MG63 (cell line): ENCODE results near the gene FAM187B. TPM values are rescaled to one million over a fixed set of nuclear protein-coding genes. Genes with fewer than 3 reads are reported as not detected.
"Not testable (repeated sequence)": the region's sequence is repeated elsewhere in the genome, so short reads cannot be mapped to it uniquely, and the experiment has no call there.

Source experiments
- DNase-seq: peaks from one replicate; pipeline ENCODE4 v3.0.0-alpha.2; 2020
- H3K27me3 ChIP-seq: fragments of 250-450 bp; sonication (Bioruptor Pico); 2 replicates; pipeline ENCODE4 v1.5.1; 2020; ENCODE audit warnings: mild to moderate bottlenecking, moderate library complexity
- H3K36me3 ChIP-seq: fragments of 250-450 bp; sonication (Bioruptor Pico); 2 replicates; pipeline ENCODE4 v1.5.1; 2020; ENCODE audit warnings: mild to moderate bottlenecking, moderate library complexity
- H3K4me3 ChIP-seq: fragments of 250-450 bp; sonication (Bioruptor Pico); 2 replicates; pipeline ENCODE4 v1.5.1; 2020; ENCODE audit warnings: mild to moderate bottlenecking, moderate library complexity
- H3K9me3 ChIP-seq: fragments of 250-450 bp; sonication (Bioruptor Pico); 2 replicates; pipeline ENCODE4 v1.5.1; 2020; ENCODE audit warnings: mild to moderate bottlenecking, moderate library complexity
- total RNA-seq: library from RNA; depleted of rRNA; stranded (reverse); fragments of >200 nt; shearing (Covaris generic); gene quantifications from 2 replicates; pipeline ENCODE4 v1.2.3, GENCODE V29; 2014; ENCODE audit warnings: low replicate concordance

FAM187B gene
- total RNA-seq, 1 experiment from 2014 or later, result not detected

DNA sequence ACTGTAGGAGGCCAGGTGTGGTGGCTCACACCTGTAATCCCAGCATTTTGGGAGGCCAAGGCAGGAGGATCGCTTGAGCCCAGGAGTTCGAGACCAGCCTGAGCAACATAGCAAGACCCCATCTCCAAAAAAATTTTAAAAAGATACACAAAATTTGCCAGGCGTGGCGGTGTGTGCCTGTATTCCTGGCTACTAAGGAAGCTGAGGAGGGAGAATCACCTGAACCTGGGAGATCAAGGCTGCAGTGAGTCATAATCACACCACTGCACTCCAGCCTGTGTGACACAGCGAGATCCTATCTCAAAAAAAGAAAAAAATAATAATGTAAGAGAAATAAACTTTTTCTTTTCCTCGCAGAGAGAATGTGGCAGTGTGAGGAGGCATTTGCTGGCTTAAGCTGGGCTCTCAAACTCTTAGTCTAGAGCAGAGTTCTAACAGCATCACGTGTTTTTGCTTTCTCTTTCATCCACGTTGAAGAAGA, 21.1 kb downstream of the FAM187B start:
- H3K27me3 ChIP-seq, result no peaks in the 10 kb centered on the region
- H3K4me3 ChIP-seq, result no peak overlapping the region
- no peaks in the 10 kb centered on the region for H3K36me3 ChIP-seq
- no peak for DNase-seq
- no peaks in the 10 kb centered on the region for H3K9me3 ChIP-seq

DNA sequence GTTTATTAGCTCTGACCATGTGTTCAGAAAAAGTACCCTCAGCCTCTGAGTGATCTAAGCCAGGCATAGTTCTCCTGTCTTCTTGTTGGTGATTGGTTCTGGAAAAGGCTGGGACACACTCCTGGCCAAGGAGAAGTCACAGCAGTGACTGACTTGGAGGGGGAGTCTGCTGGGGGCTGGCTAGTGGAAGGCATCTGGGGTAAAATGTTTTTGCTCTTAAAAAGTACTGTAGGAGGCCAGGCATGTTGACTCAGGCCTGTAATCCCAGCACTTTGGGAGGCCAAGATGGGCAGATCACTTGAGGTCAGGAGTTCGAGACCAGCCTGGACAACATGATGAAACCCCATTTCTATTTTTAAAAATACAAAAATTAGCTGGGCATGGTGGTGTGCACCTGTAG, 21.7 kb downstream of the FAM187B start:
- no peak overlapping the region for H3K4me3 ChIP-seq
- DNase-seq, result no peak
- no peaks in the 10 kb centered on the region for H3K9me3 ChIP-seq
- no peaks in the 10 kb centered on the region for H3K27me3 ChIP-seq
- no peaks in the 10 kb centered on the region for H3K36me3 ChIP-seq

DNA sequence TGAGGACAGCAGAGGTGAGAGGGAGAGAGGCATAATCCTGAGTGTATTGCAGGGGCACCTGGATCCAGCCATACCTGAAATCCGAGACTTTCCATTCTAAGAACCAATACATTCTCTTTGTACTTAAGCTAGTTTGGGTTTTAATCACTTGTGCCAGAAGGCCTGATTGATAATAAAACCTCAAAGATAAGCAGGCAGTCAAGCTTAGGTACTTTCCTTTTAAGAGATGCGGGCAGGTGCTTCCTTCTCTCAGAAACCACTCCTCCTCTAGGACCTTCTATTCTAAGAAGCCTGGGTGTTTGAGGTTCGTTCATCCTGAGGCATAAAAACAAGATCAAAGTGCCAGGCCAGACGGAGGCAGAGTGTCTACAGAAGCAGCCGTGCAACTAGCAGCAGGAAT, 22.2 kb downstream of the FAM187B start:
- Histone ChIP-seq H3K27me3 (no peaks in the 10 kb centered on the region), H3K4me3 (no peak overlapping the region), H3K36me3 (no peaks in the 10 kb centered on the region), H3K9me3 (no peaks in the 10 kb centered on the region)
- no peak for DNase-seq

DNA sequence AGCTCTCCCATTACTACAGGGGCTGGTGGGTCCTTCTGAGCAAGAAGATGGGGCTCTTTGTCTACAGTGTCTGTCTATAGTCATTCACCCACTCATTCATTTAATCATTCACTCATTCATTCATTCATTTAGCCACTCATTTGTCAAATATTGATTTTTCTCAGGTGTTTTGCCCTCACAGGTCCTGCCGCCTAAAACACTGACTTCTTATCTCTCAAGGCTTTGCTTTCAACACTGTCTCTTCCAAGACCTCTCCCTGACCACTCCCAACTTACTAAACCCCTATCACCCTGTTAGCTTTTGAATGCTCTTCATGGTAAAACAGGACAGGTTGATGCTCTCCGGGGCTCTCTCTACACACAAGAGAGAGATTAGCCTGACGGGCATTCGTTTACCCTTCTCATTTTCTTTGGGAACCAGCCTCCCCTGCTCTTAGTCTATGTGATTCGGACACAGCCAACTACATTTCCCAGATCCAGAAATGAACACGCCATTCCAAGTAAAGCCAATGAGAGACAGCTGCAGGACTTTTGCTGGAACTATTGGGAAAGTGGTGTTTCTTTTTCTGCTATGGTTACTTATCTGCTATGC, 22.7 kb downstream of the FAM187B start:
- no peak for DNase-seq
- Histone ChIP-seq H3K4me3 (no peak overlapping the region), H3K27me3 (no peaks in the 10 kb centered on the region), H3K9me3 (no peaks in the 10 kb centered on the region), H3K36me3 (no peaks in the 10 kb centered on the region)

DNA sequence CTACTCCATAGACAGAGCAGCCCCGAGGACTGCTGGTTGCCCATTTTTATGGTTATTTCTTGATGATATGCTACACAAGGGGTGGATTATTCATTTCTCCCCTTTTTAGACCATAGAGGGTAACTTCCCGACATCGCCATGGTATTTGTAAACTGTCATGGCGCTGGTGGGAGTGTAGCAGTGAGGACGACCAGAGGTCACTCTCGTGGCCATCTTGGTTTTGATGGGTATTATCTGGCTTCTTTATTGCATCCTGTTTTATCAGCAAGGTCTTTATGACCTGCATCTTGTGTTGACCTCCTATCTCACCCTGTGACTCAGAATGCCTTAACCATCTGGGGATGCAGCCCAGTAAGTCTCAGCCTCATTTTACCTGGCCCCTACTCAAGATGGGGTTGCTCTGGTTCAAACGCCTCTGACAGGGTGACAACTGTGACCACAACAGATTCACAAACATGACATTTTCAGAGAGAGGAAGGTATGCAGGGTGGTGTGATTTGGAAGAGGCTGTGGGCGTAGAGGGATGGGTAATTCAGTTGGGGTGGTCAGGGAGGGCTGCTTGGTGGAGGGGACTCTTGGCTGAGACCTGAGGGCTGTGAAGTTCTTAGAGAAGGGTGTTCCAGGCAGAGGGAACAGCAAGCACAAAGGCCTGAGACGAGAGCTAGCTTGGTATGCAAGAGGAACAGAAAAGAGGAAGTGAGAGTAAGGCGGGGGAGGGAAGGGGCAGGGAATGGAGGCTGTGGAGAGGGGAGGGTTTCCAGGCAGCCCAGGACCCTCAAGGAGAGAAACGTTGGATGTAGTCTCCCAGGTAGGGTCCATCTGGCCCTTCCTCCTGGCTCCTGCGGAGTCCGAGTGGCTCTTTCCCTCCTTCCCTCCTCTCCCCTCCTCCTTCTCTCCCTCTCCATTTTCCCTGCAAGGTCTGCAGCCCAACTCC, 23.5 kb downstream of the FAM187B start:
- no peak for DNase-seq

DNA sequence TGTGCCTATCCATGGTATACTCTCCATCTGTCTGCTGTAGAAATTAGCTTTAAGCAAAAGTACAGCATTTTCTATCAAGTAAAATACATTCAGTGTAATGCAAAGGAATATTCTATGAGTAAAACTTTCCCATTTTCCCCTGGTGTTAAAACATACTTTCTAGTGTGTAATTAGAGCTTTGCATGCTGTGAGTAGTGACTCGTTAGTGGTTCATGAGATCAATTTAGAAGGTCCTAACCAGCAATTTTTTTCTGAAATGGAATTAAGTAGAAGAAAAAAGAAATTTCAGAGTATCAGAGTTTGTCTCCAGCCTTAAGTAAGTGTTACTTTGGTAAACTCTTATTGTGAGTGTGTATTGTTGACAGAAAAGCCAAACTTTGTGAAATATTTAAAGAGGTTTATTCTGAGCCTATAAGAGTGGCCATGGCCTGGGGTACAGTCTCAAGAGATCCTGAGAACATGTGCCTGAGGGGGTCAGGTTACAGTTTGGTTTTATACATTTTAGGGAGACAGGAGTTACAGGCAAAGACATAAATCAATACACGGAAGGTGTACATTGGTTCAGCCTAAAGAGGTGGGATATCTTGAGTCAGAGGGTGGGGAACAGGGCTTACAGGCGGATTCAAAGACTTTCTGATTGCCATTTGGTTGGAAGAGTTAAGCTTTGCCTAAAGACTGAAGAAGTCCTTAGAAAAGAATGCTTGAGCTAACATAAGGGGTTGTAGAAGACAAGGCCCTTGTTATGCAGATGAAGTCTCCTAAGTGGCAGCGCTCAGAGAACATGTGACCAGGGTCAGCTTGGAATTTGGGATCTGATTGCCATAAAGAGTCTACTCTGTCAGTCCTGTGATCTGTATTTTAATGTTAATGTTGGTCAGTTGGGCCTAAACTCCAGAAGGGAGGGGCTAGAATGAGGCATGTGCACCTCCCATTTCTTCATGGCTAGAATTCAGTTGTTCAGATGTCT, 25.5 kb downstream of the FAM187B start:
- Histone ChIP-seq H3K27me3 (no peaks in the 10 kb centered on the region), H3K36me3 (no peaks in the 10 kb centered on the region), H3K9me3 (no peaks in the 10 kb centered on the region), H3K4me3 (no peak overlapping the region)
- no peak for DNase-seq

More for the DNA sequence above, 23.5 kb downstream of the FAM187B start:
- no peaks in the 10 kb centered on the region for H3K36me3 ChIP-seq
- no peaks in the 10 kb centered on the region for H3K27me3 ChIP-seq
- H3K4me3 ChIP-seq, result no peak overlapping the region
- H3K9me3 ChIP-seq, result no peaks in the 10 kb centered on the region

DNA sequence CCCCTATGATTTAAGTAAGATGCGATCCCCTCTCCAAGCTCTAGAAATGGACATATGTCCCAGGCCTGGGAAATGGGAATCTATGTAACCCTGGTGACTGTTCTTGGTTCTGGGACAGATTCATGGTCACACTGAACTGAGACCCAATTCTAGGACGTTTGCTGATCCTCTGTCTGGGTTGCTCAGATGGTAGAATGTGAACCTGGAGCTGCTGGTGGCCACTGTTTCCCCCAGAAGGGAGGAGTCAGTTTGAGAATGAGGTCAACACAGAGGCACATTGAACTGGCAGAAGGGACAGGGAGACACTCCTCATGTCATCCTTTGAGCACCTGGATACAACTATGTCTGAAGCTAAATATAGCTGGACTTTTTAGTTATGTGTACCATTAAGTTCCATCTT, 29.1 kb downstream of the FAM187B start:
- DNase-seq, result no peak
- no peaks in the 10 kb centered on the region for H3K36me3 ChIP-seq
- no peak overlapping the region for H3K4me3 ChIP-seq
- H3K9me3 ChIP-seq, result no peaks in the 10 kb centered on the region
- peaks cover 2% of the 10 kb centered on the region; the same call in 1 of the 2 replicates for H3K27me3 ChIP-seq

DNA sequence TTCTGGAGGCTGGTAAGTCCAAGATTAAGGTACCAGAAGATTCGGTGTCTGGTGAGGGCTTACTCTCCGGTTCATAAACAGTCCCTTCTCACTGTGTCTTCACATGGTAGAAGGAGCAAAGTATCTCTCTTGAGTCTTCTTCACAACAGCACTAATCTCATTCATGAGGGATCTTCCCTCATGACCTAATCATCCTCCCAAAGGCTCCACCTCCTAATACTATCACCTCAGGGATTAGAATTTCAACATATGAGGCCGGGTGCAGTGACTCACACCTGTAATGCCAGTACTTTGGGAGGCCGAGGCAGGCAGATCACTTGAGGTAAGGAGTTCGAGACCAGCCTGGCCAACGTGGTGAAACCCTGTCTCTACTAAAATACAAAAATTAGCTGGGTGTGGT, 31.7 kb downstream of the FAM187B start:
- not testable (repeated sequence) for H3K4me3 ChIP-seq, H3K9me3 ChIP-seq, H3K27me3 ChIP-seq, H3K36me3 ChIP-seq, DNase-seq

DNA sequence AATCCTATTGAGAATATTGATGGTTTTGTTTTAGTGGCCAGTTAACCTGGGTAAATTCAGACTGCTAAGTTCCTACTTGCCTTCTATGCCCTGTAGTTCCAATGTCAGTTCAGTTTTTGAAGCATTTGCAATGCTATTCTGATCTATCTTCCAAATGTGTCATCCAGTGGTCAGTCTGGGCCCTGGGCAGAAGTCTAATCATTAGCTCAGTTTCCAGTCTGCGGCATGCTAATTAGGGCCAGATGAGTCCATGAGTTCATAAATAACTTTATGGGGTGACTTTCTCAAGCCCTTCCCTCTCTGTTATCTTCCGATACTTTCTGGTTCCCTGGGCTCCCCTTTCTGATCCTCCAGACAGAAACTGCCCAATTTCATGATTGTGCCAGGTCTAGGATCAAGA, 32.7 kb downstream of the FAM187B start:
- H3K36me3 ChIP-seq, result no peaks in the 10 kb centered on the region
- H3K9me3 ChIP-seq, result peaks cover 2% of the 10 kb centered on the region; the same call in 1 of the 2 replicates
- no peak for DNase-seq
- H3K27me3 ChIP-seq, result peaks cover 2% of the 10 kb centered on the region; the same call in 1 of the 2 replicates
- no peak overlapping the region for H3K4me3 ChIP-seq

DNA sequence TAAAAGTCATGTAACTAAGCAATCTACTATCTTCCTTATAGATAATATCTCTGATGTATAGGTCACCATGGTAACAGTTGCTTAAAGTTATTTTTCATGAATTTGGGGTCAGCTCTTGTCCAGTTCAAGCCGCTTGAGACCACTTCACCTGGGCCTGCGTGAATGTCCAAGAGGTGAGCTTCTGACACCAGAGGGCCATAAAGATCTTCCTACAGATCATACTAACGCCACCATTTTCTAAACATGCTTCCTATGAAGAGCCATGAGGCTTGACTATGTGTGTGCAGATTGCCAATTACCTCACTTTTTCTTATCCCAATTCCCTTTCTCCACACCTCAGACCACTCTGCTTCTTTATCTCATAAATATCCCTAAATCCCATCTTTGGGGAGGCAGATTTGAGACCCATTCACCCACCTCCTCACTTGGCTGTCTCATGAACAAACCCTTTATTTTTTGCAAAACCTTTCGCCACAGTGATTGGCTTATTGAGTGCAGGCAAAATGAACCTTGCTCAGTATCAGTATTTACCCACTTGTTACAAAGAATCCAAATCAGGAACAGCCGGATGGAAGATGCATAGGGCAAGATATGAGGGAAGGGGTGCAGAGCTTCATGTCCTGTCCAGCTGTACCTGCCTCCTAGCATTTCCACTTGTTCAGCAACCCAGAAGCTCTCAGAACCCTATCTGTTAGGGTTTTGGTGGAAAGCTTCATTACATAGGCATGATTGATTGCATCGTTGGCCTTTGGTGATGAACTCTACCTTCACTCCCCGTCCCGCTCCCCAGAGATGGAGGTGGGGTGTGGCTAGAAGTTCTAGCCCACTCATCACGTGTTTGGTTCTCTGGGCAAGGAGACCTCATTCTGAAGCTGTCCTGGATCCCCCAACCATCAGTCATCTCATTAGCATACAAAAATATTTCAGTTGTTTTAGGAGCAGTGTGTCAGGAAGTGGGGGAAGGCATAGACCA, 34.2 kb downstream of the FAM187B start:
- H3K4me3 ChIP-seq, result no peak overlapping the region
- H3K27me3 ChIP-seq, result peaks cover 2% of the 10 kb centered on the region; the same call in 1 of the 2 replicates
- DNase-seq, result no peak
- no peaks in the 10 kb centered on the region for H3K36me3 ChIP-seq
- H3K9me3 ChIP-seq, result peaks cover 3% of the 10 kb centered on the region; the same call in 1 of the 2 replicates

DNA sequence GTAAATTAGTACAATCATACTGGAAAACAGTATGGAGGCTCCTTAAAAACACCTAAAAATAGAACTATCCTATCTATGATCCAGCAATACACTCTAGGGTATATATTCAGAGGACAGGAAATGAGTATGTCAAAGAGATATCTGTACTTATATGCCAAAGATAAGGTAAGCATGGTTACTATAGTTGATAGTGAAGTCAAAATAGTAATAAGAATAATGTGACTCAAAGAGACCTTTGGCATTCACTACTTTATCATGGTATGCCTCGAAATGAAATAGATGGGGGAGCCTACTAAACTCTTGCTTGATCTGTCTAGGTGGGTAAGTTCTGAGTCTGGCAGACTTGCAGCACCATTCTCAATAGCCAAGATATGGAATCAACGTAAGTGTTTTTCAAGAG, 43.7 kb downstream of the FAM187B start:
- Histone ChIP-seq H3K9me3 (no peaks in the 10 kb centered on the region; the same call in 1 of the 2 replicates), H3K27me3 (no peaks in the 10 kb centered on the region), H3K36me3 (no peaks in the 10 kb centered on the region), H3K4me3 (no peak overlapping the region)
- DNase-seq, result no peak

DNA sequence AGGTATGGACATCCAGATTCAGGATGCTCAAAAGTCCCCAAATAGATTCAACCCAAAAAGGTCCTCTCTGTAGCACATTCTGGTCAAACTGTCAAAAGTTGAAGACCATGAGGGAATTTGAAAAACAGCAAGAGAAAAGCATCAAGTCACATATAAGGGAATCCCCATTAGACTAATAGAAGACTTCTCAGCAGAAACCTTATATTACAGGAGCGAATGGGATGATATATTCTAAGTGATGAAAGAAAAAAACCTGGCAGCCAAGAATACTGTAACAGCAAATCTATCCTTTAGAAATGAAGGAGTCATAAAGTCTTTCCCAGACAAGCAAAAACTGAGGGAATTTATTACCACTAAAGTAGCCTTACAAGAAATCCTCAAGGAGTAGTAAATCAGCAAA, 44.3 kb downstream of the FAM187B start:
- no peak for DNase-seq
- Histone ChIP-seq H3K4me3 (no peak overlapping the region), H3K9me3 (no peaks in the 10 kb centered on the region; the same call in 1 of the 2 replicates), H3K36me3 (no peaks in the 10 kb centered on the region), H3K27me3 (no peaks in the 10 kb centered on the region)

DNA sequence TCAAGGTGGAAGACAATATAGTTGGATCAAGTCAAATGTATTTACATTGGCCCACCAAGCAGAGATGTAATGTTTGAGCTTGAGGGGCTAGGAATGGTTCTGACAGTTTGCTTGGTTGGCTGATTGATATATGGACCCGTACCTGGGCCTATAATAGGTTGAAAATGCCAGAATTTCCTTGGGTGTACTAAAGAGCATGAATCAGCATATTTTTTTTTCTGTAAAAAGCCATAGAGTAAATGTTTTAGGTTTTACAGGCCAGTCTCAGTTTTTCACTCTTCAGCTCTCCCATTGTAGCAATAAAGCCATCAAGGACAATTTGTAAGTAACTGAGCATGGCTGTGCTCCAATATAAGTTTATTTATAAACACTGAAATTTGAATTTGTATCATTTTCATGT, 47.2 kb downstream of the FAM187B start:
- no peaks in the 10 kb centered on the region; the same call in 1 of the 2 replicates for H3K9me3 ChIP-seq
- H3K4me3 ChIP-seq, result no peak overlapping the region
- no peak for DNase-seq
- H3K36me3 ChIP-seq, result no peaks in the 10 kb centered on the region
- no peaks in the 10 kb centered on the region for H3K27me3 ChIP-seq

DNA sequence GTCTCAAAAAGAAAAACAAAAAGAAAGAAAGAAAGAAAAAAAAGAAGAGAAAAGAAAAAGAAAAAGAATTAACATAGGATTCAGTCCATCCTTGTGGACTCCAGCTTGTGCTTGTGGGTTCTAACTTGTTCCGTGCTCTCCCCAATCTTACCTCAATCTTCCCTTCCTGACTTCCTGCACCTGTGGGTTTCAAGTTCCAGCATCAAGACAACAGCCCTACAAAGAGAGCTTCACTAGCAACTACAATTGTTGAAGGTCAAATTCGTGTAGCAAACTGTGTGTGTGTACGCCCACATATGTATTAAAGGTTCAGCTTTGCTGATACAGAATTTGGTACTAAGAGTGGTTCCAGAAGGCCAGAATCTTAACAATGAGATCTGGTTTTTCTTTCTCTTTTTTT, 48.7 kb downstream of the FAM187B start:
- H3K4me3 ChIP-seq, result no peak overlapping the region
- no peaks in the 10 kb centered on the region; the same call in 1 of the 2 replicates for H3K9me3 ChIP-seq
- no peaks in the 10 kb centered on the region for H3K27me3 ChIP-seq
- no peak for DNase-seq
- no peaks in the 10 kb centered on the region for H3K36me3 ChIP-seq

DNA sequence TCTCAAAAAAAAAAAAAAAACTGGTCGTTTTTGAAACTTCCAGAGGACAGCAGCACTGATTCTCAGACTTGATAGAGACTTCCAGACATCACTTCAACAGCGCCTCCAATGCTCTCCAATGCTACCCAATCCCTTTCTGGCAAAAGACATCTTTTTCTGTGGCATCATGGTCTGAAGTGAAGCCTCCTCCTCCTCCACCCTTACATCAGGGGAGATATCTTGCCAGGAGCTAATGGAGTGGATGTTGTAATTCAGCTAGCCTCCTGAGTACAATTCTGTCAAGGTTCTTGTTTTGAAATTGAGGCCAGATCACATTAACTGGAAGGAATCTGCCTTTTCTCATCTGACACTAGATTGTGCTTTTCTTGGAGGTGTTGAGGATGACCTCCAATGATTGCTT, 49.8 kb downstream of the FAM187B start:
- no peaks in the 10 kb centered on the region for H3K9me3 ChIP-seq
- H3K4me3 ChIP-seq, result no peak overlapping the region
- H3K27me3 ChIP-seq, result no peaks in the 10 kb centered on the region
- no peak for DNase-seq
- no peaks in the 10 kb centered on the region for H3K36me3 ChIP-seq
